ENCODE measurements around the gene RIC3. TPM values are rescaled to one million over a fixed set of nuclear protein-coding genes. Genes with fewer than 3 reads are reported as not detected.

RIC3 gene
- total and polyA plus RNA-seq, 10 donors = 11.6 to 32.7 (median 23.3) TPM

- intact Hi-C loops (cut with DNase I; ENCODE audit: low total_unique reads) = no loop called here
- Histone ChIP-seq H3K9me3 (no peaks in the 10 kb centered on the region), H3K27ac (no peak overlapping the region), H3K4me1 (no peaks in the 10 kb centered on the region), H3K4me3 (no peak overlapping the region), H3K27me3 (replicated peaks in 1 of 7) (no peaks in the 10 kb centered on the region), H3K36me3 (peaks cover 0 to 55% (median 11%) of the 10 kb centered on the region in 6 donors)
- no peak for TF ChIP-seq POLR2AphosphoS5 (IDR thresholded peaks at IDR 0.05)
- no peak for TF ChIP-seq POLR2A (IDR thresholded peaks at IDR 0.05)
- no peak for TF ChIP-seq CTCF (IDR thresholded peaks at IDR 0.05 in 8 of 11, conservative IDR thresholded peaks at IDR 0.05 in 3 of 11)
- DNase-seq = peak; percentile 41
- WGBS, 5 donors = 82 to 95% (median 92%) methylated on average over 7 to 8 of the region's 8 CpGs
These were observed 68.2 kb downstream of the RIC3 start for GRCh38 chr11:8100605-8101004.

- DNase-seq = no peak
These were observed 68.7 kb downstream of the RIC3 start for GRCh38 chr11:8100158-8100557.

GRCh38 chr11:8099291-8099899 lies 69.4 kb downstream of the RIC3 start:
- no peak overlapping the region for H3K4me3 ChIP-seq
- intact Hi-C loops (cut with DNase I; ENCODE audit: low total_unique reads) = loop anchor here (10.0 kb wide), 1 partner anchor 65 kb away; no protein-coding TSS in a partner anchor
- peak; percentile 78 for DNase-seq
- no peaks in the 10 kb centered on the region for H3K9me3 ChIP-seq
- peaks cover 0 to 45% (median 11%) of the 10 kb centered on the region in 6 donors for H3K36me3 ChIP-seq
- H3K27me3 ChIP-seq (replicated peaks in 1 of 7) = no peaks in the 10 kb centered on the region
- 37 to 49% (median 41%) methylated on average over 3 of the region's 3 CpGs for WGBS, 5 donors
- H3K27ac ChIP-seq = no peak overlapping the region
- no peaks in the 10 kb centered on the region for H3K4me1 ChIP-seq
- TF ChIP-seq POLR2AphosphoS5 (IDR thresholded peaks at IDR 0.05) (no peak), POLR2A (IDR thresholded peaks at IDR 0.05) (no peak), CTCF (IDR thresholded peaks at IDR 0.05 in 8 of 11, conservative IDR thresholded peaks at IDR 0.05 in 3 of 11) (peak in 10 of 11 experiments; percentile 55 to 85 (median 73))

More at GRCh38 chr11:8100158-8100557, 68.7 kb downstream of the RIC3 start:
- no peak overlapping the region for H3K4me3 ChIP-seq
- no peak for TF ChIP-seq POLR2A (IDR thresholded peaks at IDR 0.05)
- TF ChIP-seq POLR2AphosphoS5 (IDR thresholded peaks at IDR 0.05) = no peak
- no peak for TF ChIP-seq CTCF (IDR thresholded peaks at IDR 0.05 in 8 of 11, conservative IDR thresholded peaks at IDR 0.05 in 3 of 11)
- no peaks in the 10 kb centered on the region for H3K27me3 ChIP-seq (replicated peaks in 1 of 7)
- intact Hi-C loops (cut with DNase I; ENCODE audit: low total_unique reads) = no loop called here
- no peak overlapping the region for H3K27ac ChIP-seq
- no peaks in the 10 kb centered on the region for H3K4me1 ChIP-seq
- no peaks in the 10 kb centered on the region for H3K9me3 ChIP-seq
- peaks cover 0 to 51% (median 11%) of the 10 kb centered on the region in 6 donors for H3K36me3 ChIP-seq
- 83 to 89% (median 87%) methylated on average over 14 of the region's 14 CpGs for WGBS, 5 donors

- intact Hi-C loops (cut with DNase I; ENCODE audit: low total_unique reads) = loop anchor here (10.0 kb wide), 1 partner anchor 64 kb away; no protein-coding TSS in a partner anchor
These were observed 69.9 kb downstream of the RIC3 start for GRCh38 chr11:8098879-8099278.

More at GRCh38 chr11:8098879-8099278, 69.9 kb downstream of the RIC3 start:
- Histone ChIP-seq H3K27ac (no peak overlapping the region), H3K4me1 (no peaks in the 10 kb centered on the region), H3K27me3 (replicated peaks in 1 of 7) (no peaks in the 10 kb centered on the region), H3K36me3 (peaks cover 0 to 40% (median 11%) of the 10 kb centered on the region in 6 donors), H3K9me3 (no peaks in the 10 kb centered on the region), H3K4me3 (no peak overlapping the region)
- DNase-seq = peak; percentile 63
- TF ChIP-seq CTCF (IDR thresholded peaks at IDR 0.05 in 8 of 11, conservative IDR thresholded peaks at IDR 0.05 in 3 of 11) = no peak
- TF ChIP-seq POLR2AphosphoS5 (IDR thresholded peaks at IDR 0.05) = no peak
- TF ChIP-seq POLR2A (IDR thresholded peaks at IDR 0.05) = no peak
- 73 to 93% (median 83%) methylated on average over 5 to 6 of the region's 6 CpGs for WGBS, 5 donors
